Sigmoid colon (tissue), 4 donors: Measurements from ENCODE around the gene FAM117A.
A peak's percentile ranks its signal among the peaks of the same experiment; 100 is the strongest.

Experiments
- POLR2A ChIP-seq, 2 donors: fragments of 450-650 bp; IDR thresholded peaks; one replicate each; pipeline ENCODE4 v1.6.1; 2016; ENCODE audit warnings: antibody characterized with exemption in 2 of 2, mild to moderate bottlenecking in 2 of 2, moderate library complexity in 2 of 2
- POLR2AphosphoS5 ChIP-seq, 4 donors: sonication (generic); formaldehyde crosslinking; IDR thresholded peaks; one replicate each; pipeline ENCODE4 v1.6.1; 2017; ENCODE audit warnings: antibody characterized with exemption in 4 of 4
- TF ChIP-seq, protein P1 (sequence below), 4 experiments: fragments of 450-650 bp in 3 of 4; fragments of 200-600 bp in 1 of 4; IDR thresholded peaks; one replicate each; pipeline ENCODE4 v1.5.1; 2016 to 2019; ENCODE audit warnings: antibody characterized with exemption in 4 of 4, mild to moderate bottlenecking in 3 of 4, moderate library complexity in 2 of 4

DNA sequence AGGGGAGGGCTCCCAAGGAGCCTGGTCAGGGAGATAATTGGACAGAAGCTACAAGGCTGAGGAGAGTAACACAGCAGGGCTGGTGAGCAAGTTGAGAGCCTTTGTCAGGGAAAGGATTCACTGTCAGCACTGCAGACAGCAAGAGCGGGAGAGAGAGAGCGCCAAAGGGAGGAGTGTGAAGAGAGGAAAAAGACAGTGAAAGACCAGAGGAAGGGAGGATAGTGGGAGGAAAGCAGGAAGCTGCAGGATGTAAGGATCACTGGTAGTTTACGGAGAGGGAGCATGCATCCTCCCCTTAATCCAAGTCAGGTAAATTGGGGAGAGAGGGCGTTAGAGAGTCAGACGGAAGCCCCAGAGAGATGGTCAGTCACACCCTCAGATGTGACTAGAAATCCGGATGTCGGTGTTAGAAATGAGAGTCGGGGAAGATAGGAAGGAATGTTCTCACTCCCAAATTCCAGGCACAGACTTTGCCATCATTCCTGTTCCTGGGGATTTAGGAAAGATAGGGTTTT, 72.2 kb downstream of the FAM117A start:
- TF ChIP-seq, protein P1, sequence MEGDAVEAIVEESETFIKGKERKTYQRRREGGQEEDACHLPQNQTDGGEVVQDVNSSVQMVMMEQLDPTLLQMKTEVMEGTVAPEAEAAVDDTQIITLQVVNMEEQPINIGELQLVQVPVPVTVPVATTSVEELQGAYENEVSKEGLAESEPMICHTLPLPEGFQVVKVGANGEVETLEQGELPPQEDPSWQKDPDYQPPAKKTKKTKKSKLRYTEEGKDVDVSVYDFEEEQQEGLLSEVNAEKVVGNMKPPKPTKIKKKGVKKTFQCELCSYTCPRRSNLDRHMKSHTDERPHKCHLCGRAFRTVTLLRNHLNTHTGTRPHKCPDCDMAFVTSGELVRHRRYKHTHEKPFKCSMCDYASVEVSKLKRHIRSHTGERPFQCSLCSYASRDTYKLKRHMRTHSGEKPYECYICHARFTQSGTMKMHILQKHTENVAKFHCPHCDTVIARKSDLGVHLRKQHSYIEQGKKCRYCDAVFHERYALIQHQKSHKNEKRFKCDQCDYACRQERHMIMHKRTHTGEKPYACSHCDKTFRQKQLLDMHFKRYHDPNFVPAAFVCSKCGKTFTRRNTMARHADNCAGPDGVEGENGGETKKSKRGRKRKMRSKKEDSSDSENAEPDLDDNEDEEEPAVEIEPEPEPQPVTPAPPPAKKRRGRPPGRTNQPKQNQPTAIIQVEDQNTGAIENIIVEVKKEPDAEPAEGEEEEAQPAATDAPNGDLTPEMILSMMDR (IDR thresholded peaks at IDR 0.05): no peak
- TF ChIP-seq POLR2A (IDR thresholded peaks at IDR 0.05) (no peak), POLR2AphosphoS5 (IDR thresholded peaks at IDR 0.05) (peak in 1 of 4 donors; percentile 10)
